HuH-7 (cell line): Measurements from ENCODE around the gene CLDN9.

Experiments
- DNase-seq: peaks from one replicate; pipeline ENCODE4 v3.0.0; 2011; ENCODE audit warnings: low spot score

CLDN9 gene, protein sequence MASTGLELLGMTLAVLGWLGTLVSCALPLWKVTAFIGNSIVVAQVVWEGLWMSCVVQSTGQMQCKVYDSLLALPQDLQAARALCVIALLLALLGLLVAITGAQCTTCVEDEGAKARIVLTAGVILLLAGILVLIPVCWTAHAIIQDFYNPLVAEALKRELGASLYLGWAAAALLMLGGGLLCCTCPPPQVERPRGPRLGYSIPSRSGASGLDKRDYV

GRCh38 chr16:3012828-3013420, at the start of gene CLDN9:
TSS of gene CLDN9 (plus strand) at chr16:3012923. CDS start at chr16:3013363, 440 bp downstream.
- no peak for DNase-seq

DNA sequence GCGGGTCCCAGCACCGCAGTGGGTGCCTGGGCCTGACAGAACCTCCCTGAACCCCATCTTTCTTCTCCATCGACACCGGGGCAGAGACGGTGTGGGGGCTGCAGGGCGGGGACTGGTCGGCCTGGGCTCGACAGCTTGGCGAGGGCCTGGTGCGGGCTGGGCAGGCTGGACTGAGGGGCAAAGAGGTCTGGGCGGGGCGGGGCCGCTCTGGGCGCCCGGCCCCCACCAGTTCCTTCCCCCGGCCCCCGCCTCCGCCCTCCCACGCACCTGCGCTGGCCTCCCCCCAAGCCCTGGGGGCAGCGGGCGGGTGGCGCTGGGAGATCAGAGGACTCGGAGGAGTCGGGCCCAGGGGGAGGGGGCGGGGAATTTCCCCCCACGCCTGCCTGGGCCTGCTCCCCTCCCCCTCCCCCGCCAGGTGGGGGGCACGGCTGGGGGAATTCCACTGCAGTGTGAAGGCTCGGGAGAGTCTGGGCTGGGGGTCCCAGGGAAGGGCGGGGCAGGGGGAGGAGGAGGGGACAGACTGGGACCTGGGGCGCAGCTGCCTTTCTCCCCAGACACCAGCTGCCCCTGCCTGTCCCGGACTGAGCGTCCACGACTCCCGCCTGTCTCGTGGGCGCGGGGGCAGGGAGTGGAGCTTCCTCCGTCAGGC, 49.5 kb upstream of the CLDN9 start:
- no peak for DNase-seq

- DNase-seq, result peak; percentile 87
Measured at GRCh38 chr16:2963723-2964474, 48.8 kb upstream of the CLDN9 start, which contains the start of gene KREMEN2. TSS of gene KREMEN2 (plus strand) at chr16:2964275. CDS start at chr16:2964521, 246 bp downstream.

GRCh38 chr16:2964475-2965336, 48.0 kb upstream of the CLDN9 start:
- peak; percentile 94 for DNase-seq

DNA sequence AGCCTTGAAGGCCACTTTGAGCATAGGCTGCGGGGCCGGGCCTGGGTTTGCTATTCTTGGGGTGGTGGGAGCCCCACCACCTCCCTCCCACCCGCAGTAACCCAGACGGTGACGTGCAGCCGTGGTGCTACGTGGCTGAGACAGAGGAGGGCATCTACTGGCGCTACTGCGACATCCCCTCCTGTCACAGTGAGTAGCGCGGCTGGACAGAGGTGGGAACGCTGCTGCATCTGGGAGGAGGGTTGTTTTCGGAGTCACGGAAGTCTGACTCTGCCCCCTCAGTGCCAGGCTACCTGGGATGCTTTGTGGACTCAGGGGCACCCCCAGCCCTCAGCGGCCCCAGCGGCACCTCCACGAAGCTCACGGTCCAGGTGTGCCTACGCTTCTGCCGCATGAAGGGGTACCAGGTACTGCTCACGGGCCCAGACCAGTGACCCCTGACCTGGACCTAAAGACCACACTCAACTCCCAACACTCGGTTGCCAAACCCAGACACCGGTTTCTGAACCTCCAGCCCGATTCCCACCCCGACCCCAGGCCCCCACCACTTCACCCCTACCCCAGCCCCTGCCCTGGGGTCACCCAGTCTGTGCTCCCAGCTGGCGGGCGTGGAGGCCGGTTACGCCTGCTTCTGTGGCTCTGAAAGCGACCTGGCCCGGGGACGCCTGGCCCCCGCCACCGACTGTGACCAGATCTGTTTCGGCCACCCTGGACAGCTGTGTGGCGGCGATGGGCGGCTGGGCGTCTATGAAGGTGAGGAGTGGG, 46.5 kb upstream of the CLDN9 start:
- DNase-seq, result no peak

GRCh38 chr16:2966808-2967191, 45.9 kb upstream of the CLDN9 start:
- DNase-seq, result no peak

DNA sequence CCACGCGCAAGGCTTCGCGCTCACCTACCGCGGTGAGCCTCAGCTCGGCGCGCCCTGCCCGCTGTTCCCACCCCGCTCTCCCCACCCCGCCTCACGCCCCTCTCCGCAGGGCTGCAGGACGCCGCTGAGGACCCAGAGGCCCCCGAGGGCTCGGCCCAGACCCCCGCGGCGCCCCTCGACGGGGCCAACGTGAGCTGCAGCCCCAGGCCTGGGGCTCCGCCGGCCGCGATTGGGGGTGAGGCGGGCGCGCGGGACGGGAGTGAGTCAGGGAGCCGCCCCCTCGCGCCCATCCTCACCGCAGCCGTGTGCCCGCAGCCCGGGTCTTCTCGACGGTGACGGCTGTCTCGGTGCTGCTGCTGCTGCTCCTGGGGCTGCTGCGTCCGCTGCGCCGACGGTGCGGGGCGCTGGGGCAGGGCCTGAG, 45.5 kb upstream of the CLDN9 start:
- no peak for DNase-seq

GRCh38 chr16:2967721-2968161, 45.0 kb upstream of the CLDN9 start:
- no peak for DNase-seq

GRCh38 chr16:2968368-2968737, 44.4 kb upstream of the CLDN9 start:
- no peak for DNase-seq

- DNase-seq, result peak; percentile 92
Measured at GRCh38 chr16:2968738-2969544, 43.8 kb upstream of the CLDN9 start, which contains the start of gene PAQR4. TSS of gene PAQR4 (plus strand) at chr16:2969348. CDS start at chr16:2969675, 327 bp downstream.

DNA sequence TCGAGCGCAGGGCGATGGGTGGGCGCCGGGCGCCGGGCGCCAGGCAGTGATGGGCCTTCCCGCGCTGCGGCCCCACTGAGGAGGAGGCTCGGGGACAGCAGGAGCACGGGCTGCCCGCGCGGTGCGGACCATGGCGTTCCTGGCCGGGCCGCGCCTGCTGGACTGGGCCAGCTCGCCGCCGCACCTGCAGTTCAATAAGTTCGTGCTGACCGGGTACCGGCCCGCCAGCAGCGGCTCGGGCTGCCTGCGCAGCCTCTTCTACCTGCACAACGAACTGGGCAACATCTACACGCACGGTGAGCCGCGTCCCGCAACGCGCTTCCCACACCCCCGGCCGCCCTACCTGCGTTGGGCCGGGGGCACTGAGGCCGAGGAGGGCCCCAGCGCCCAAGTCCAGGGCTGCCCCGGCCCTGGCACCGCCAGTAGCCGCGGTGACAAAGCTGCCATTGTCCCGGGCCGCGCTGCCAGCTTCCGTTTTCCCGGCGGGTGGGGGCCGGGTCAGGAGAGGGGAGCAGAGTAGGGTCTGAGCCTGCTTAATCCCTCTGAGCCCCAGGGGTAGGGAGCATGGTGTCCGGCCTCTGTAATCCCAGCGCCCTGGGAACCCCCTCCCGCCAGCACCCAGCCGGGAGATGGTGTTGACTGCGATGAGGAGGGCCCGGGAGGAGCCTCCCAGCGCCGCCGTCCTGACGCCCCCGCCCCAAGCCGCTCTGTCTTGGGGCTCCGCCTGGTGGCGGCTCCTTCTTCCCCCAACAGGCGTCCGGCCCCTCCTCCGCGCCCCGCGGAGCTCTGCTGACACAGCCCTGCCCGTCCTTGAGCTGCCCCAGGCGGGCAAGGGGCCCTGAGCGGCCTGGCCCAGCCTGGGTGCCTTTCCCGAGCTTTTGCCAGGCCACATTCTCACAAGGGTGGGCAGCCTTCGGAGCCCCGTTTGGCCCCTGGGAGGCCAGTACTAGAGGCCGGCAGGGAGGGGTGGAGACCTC, 42.9 kb upstream of the CLDN9 start:
- peak; percentile 69 for DNase-seq

GRCh38 chr16:2970563-2970962, 42.2 kb upstream of the CLDN9 start:
- no peak for DNase-seq

- no peak for DNase-seq
Measured at GRCh38 chr16:2971134-2971984, 41.4 kb upstream of the CLDN9 start.

DNA sequence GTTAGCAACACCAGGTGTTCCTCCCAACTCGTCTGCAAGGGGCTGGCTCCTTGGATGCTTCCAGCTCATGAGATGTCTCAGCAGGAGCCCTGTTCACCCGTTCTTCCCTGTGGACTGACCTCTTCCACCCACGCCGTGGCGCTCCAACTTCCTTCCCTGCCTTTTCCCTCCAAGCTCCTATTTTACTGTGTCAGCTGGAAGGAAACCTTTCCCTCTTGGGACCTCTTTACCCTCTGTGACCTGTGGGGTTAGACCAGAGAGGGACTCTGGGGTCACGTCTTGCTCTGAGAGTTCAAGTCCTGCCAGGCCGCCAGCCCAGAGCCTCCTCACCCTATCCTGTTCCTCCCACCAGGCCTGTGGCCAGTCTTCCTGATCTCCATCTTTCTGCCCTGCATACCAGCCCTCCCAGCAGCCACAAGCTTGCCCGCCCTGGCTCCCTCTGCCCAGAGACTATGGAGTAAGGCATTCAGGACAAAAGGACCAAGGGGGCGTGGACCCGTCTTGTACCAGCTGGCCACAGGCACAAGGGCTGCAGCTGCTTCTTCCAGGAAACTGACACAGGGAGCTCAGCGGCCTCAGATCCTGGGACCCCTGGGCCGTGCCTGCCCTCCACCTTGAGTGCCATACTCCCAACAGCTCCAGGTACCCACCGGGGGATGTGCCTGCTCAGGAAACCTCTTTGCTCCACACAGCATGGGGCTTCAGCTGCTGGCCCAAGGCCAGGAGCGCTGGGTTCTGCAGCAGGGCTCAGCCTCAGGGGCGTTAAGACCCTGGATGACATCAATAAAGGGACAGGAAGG, 40.5 kb upstream of the CLDN9 start:
- DNase-seq, result no peak

GRCh38 chr16:2973093-2973492, 39.6 kb upstream of the CLDN9 start:
- no peak for DNase-seq

DNA sequence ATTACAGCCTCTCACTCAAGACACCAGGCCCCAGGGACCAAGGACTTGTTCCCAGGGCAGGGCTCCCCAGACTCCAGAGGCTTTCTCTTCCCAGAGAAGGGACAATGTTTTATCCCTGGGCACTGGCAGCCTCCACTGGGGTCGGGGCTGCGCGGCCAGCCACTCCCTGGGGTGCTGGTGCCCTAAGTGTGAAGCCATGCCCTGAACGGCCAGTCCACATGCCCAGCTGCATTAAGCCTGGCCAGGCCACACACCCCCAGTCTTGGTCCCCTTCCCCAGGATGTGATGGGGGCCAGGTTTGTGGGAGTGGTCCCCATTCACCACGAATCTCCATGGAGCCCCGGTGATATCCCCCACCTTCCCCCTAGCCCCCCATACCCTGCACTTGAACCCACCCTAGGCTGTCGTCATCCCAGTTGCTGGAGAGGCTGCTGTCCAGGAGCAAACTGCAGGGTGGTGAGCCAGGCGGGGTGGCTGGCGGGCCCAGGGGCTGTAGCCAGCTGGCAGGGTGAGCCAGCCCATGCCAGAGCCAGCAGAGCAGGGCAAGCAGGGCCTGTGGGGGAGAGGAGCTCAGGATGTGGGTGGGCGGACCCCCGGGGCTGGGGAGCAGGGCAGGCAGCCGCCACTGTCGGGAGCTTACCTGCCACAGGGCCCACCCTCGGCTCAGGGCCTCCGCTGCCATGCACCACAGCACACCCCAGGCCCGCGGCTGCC, 39.0 kb upstream of the CLDN9 start:
- DNase-seq, result no peak
